Stromal cell of bone marrow (primary cell): ENCODE data around the gene HMG20A.

Source experiments
- DNase-seq: peaks from one replicate; pipeline ENCODE4 v3.0.0-alpha.2; 2012; ENCODE audit warnings: low read depth

HMG20A gene

GRCh38 chr15:77502379-77503095, 81.8 kb downstream of the HMG20A start:
- DNase-seq, result no peak

GRCh38 chr15:77503240-77503639, 82.6 kb downstream of the HMG20A start:
- DNase-seq, result no peak

GRCh38 chr15:77503764-77504163, 83.1 kb downstream of the HMG20A start:
- DNase-seq, result no peak

DNA sequence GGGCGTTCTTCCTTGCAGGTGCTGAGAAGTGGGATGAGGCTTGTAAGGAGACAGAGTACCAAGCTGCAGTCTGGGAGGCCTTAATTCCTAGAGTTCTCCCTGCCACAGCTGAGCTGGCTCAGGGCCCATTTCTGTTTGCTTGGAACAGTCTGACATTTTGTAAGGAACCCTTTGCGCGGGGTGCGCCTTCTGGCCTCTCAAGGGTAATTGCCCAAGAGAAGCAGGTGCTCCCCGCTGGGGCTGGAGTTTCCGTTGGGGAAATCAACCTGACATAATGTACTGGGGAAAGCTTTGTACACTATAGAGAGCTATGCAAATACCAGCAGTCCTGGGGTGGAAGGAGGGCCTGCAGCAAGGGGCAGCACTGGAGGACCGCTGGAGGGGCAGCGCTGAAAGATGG, 83.6 kb downstream of the HMG20A start:
- DNase-seq, result no peak

GRCh38 chr15:77504871-77505270, 84.2 kb downstream of the HMG20A start:
- DNase-seq, result no peak

DNA sequence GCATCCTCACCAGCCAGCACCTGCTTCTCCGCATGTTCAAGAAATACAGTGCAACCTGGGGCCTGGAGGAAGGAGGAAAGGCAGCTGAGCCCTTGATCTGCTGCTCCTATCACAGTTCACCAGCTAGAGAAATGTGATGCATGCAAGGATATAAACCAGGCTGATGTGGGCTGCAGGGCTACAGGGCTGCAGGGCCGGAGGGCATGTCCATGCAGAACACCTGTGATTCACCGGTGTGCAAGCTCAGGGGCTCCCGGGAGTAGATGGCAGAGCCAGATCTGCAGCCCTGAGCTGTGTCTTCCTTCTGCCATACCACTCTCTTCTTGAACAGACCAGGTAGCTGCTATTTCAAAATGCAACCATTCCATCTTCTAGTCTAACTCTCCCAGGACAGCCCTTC, 84.9 kb downstream of the HMG20A start:
- no peak for DNase-seq

GRCh38 chr15:77506311-77507142, 85.8 kb downstream of the HMG20A start:
- no peak for DNase-seq

DNA sequence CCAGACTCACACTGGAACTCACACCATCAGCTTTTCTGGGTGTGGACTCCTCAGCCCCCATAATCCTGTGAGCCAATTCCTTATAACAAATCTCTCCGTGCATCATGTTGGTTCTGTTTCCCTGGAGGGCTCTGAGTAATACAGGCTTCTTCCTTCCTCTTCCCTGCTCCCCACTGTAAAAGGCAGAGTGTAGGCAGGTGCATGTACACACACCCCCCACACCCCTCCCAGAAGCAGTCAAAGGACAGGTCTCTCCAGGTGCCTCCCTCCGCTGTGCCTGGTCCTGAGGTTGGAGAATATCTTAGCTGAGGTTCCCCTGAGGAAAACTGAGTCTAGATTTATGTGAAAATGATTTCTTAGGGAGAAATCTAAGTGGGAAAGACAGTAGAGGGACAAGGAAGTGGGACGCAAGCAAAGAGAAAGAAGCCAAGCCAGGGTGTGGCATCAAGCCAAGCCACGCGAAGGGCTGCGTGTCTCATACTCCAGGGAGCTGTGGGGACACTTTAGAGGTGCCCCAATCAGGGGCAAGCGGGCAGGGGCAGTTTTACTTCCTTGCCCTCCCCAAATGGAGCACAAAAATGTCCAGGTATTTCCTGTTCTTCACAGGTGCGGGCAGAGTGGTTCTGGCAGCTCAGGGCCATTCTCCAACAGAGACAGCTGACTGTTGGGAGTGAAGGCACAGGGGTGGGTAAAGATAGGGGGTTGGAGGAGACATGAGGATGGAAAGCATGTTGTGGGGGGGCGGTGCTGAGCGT, 86.6 kb downstream of the HMG20A start:
- DNase-seq, result peak; percentile 75

DNA sequence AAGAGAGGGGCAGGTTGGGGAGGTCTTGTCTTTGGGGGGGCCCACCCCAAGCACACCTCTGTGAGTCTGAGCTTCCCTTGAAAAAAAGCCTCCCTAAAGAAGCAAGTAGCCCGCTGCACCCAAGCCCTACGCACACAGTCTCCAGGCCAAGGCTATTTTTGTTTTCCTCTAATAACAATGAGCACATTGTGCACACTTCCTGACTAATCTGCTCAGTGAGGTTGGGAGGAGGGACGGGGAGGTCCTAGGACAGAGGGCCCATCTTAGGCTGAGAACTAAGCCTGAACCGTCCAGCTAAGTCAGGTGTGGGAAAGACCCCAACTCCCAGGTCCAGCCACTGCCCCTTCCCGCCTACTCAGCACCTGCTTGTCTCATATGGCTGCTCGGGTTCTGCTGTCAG, 87.2 kb downstream of the HMG20A start:
- no peak for DNase-seq

- peak; percentile 79 for DNase-seq
Measured at GRCh38 chr15:77508541-77509243, 88.0 kb downstream of the HMG20A start.

DNA sequence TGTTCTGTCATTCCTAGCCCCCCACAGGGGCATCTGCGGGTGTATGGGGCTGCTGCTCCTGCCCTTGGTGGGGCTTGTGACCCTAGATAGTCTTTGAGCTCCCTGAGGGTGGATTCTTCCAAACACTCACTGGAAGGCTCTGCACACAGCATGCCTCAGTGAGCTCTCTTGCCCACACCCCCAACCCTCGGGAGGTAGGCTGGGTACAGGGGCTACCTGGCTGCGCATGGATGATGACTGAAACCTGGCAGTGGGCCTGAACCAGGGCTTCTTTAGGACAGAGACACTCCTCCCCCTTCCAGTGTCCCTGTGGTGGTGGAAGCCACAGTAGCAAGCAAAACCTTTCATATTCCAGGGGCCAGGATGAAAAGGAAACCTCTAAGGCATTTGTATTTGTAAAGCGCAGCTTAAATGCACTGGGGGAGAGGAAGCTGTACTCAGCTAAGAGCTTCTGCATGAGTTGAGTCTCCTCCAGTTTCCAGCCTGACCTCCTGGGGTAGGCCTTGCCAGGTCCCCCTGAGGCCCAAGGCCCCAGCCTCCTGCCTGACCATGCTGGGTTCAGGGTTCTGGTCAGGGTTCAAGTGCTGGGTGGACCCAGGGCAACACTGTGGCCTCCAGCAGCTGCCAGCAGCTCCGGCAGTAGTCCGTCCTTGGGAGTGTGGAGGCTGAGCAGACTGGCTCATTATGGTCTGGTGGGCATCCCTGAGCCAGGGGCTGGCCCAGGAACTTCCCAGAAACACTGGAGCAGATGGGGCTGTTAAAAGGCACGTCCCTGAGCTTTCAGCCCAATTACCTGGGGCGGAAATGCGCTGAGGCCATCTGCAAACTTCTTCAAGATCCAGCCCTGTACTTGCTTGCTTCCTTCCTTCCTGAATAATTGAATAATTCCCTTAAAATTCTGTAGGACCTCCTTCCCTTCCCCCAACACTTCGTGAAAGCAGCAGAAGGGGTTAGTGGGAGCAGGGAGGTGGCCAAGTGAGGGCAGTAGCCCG, 89.7 kb downstream of the HMG20A start:
- no peak for DNase-seq

GRCh38 chr15:77511869-77512268, 91.2 kb downstream of the HMG20A start:
- DNase-seq, result no peak

GRCh38 chr15:77513226-77513625, 92.5 kb downstream of the HMG20A start:
- DNase-seq, result no peak

GRCh38 chr15:77514641-77515402, 94.1 kb downstream of the HMG20A start:
- no peak for DNase-seq

- no peak for DNase-seq
Measured at GRCh38 chr15:77515613-77516012, 94.9 kb downstream of the HMG20A start.

GRCh38 chr15:77516076-77516475, 95.4 kb downstream of the HMG20A start:
- no peak for DNase-seq

- DNase-seq, result no peak
Measured at GRCh38 chr15:77516786-77517185, 96.1 kb downstream of the HMG20A start.

GRCh38 chr15:77517579-77517978, 96.9 kb downstream of the HMG20A start:
- no peak for DNase-seq

- no peak for DNase-seq
Measured at GRCh38 chr15:77518458-77518857, 97.8 kb downstream of the HMG20A start.

DNA sequence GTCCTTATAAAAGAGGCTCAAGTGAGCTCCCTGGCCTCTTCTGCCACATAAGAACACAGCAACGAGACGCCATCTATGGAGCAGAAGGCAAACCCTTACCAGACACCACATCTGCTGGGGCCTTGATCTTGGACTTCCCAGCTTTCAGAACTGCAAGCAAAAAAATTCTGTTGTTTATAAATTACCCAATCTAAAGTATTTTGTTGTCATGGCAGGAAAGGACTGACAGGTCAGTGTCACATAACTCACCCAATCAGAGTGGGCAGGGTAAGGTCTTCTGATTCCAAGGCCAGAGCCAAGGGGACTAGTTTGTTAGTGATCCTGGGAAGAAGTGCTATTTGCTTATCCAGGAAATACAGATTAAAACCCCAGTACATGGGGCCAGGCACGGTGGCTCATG, 98.9 kb downstream of the HMG20A start:
- DNase-seq, result no peak
